HCEC 1CT (cell line): ENCODE results near the gene YEATS4.
A peak's percentile ranks its signal among the peaks of the same experiment; 100 is the strongest.

ENCODE experiments used
- DNase-seq: peaks from one replicate; pipeline ENCODE4 v3.0.0-alpha.2; 2017

Gene YEATS4

GRCh38 chr12:69343357-69343756 lies 16.2 kb upstream of the YEATS4 start:
- DNase-seq: no peak

GRCh38 chr12:69343885-69344612 lies 15.5 kb upstream of the YEATS4 start:
- no peak for DNase-seq

- no peak for DNase-seq
Observed at GRCh38 chr12:69345077-69345476, 14.5 kb upstream of the YEATS4 start.

- DNase-seq: no peak
Observed at GRCh38 chr12:69345742-69346141, 13.8 kb upstream of the YEATS4 start.

- no peak for DNase-seq
Observed at GRCh38 chr12:69348162-69348938, 11.2 kb upstream of the YEATS4 start, which contains the start of gene LYZ. Gene LYZ (plus strand): TSS chr12:69348381. CDS start chr12:69348409, 28 bp downstream.

GRCh38 chr12:69350002-69350626 lies 9.4 kb upstream of the YEATS4 start:
- no peak for DNase-seq

- DNase-seq: no peak
Observed at GRCh38 chr12:69350777-69351176, 8.8 kb upstream of the YEATS4 start.

- no peak for DNase-seq
Observed at GRCh38 chr12:69351462-69352236, 7.9 kb upstream of the YEATS4 start.

- no peak for DNase-seq
Observed at GRCh38 chr12:69352904-69353303, 6.6 kb upstream of the YEATS4 start.

GRCh38 chr12:69354172-69354555 lies 5.4 kb upstream of the YEATS4 start:
- DNase-seq: no peak

GRCh38 chr12:69354556-69355187 lies 4.9 kb upstream of the YEATS4 start:
- no peak for DNase-seq

GRCh38 chr12:69355363-69356028 lies 4.0 kb upstream of the YEATS4 start:
- no peak for DNase-seq

GRCh38 chr12:69360348-69360672 lies 767 bp downstream of the YEATS4 start:
- DNase-seq: no peak

- no peak for DNase-seq
Observed at GRCh38 chr12:69366796-69367195, 7.3 kb downstream of the YEATS4 start.

GRCh38 chr12:69368171-69368570 lies 8.6 kb downstream of the YEATS4 start:
- DNase-seq: no peak

- DNase-seq: no peak
Observed at GRCh38 chr12:69383074-69383473, 23.5 kb downstream of the YEATS4 start.

GRCh38 chr12:69385038-69385437 lies 25.5 kb downstream of the YEATS4 start:
- no peak for DNase-seq

GRCh38 chr12:69386921-69387320 lies 27.4 kb downstream of the YEATS4 start:
- no peak for DNase-seq

- peak; percentile 65 for DNase-seq
Observed at GRCh38 chr12:69388371-69388770, 28.8 kb downstream of the YEATS4 start.

- peak; percentile 71 for DNase-seq
Observed at GRCh38 chr12:69389831-69390230, 30.3 kb downstream of the YEATS4 start.

GRCh38 chr12:69392179-69392928 lies 32.8 kb downstream of the YEATS4 start:
- DNase-seq: peak; percentile 20
